Heart left ventricle (tissue), 16 donors: ENCODE measurements around the gene OMP. TPM values are rescaled to one million over a fixed set of nuclear protein-coding genes. Genes with fewer than 3 reads are reported as not detected.

Source experiments
- ATAC-seq, 4 donors: fragments of 200-7000 bp; cut with Tn5 transposase; one replicate each; pipeline ENCODE4 v1.9.1; 2020 to 2022; ENCODE audit warnings: moderate library complexity in 4 of 4, mild to moderate bottlenecking in 3 of 4, moderate number of reproducible peaks in 1 of 4
- DNase-seq, 5 donors: peaks; one replicate each; pipeline ENCODE4 v3.0.0-alpha.2; 2020
- H3K27ac ChIP-seq, 12 donors: fragments of 200-600 bp; sonication (generic) in 4 of 12; one replicate each; pipeline versions ENCODE4 v1.5.0 to v1.8.0; 2016 to 2022; ENCODE audit warnings: mild to moderate bottlenecking in 2 of 12
- H3K27me3 ChIP-seq, 9 donors: fragments of 200-600 bp; sonication (generic) in 2 of 9; one replicate each; pipeline versions ENCODE4 v1.5.1 to v1.8.0; 2016 to 2022; ENCODE audit warnings: mild to moderate bottlenecking in 3 of 9
- H3K36me3 ChIP-seq, 9 donors: fragments of 200-600 bp; sonication (generic) in 2 of 9; one replicate each; pipeline versions ENCODE4 v1.5.0 to v1.8.0; 2018 to 2022; ENCODE audit warnings: mild to moderate bottlenecking in 2 of 9
- H3K4me1 ChIP-seq, 12 donors: fragments of 200-600 bp; sonication (generic) in 4 of 12; one replicate each; pipeline versions ENCODE4 v1.5.0 to v1.8.0; 2016 to 2022; ENCODE audit warnings: mild to moderate bottlenecking in 3 of 12
- H3K4me3 ChIP-seq, 12 donors: fragments of 200-600 bp; sonication (generic) in 4 of 12; one replicate each; pipeline versions ENCODE4 v1.5.0 to v1.8.0; 2017 to 2022; ENCODE audit warnings: mild to moderate bottlenecking in 9 of 12, moderate library complexity in 4 of 12
- H3K9me3 ChIP-seq, 12 donors: fragments of 200-600 bp; sonication (generic) in 4 of 12; one replicate each; pipeline versions ENCODE4 v1.5.0 to v1.8.0; 2016 to 2022; ENCODE audit warnings: mild to moderate bottlenecking in 1 of 12
- POLR2A ChIP-seq, 2 donors: fragments of 450-650 bp; IDR thresholded peaks; one replicate each; pipeline ENCODE4 v1.6.1; 2017; ENCODE audit warnings: antibody characterized with exemption in 2 of 2, mild to moderate bottlenecking in 2 of 2, moderate library complexity in 2 of 2
- WGBS, 4 donors: extraction: QIAGEN DNeasy Blood & Tissue Kit in 2 of 4; methylation state at CpG; one replicate each; pipeline versions ENCODE4 v1.1.5 to v1.1.7; 2013 to 2018; 5-methylcytosine and 5-hydroxymethylcytosine counted together
- intact Hi-C, 10 donors: fragments of 100-400 bp; cut with DNase I; formaldehyde crosslinking; loops; one replicate each; pipeline versions ENCODE4 v1.11.1 to v1.14.2; 2022
- polyA plus RNA-seq, 2 donors: library from polyadenylated mRNA; stranded (reverse); fragments of 200-250 nt; gene quantifications; one replicate each; pipeline ENCODE4 v1.2.3, GENCODE V29; 2013
- total RNA-seq, 9 donors: library from RNA; depleted of rRNA in 2 of 9; stranded (reverse); fragments of >200 nt in 2 of 9; fragmentation: NEBNext Ultra II Directional in 3 of 9; extraction: Animal tissue kit (Norgen Biotek cat#: 25700) in 3 of 9; gene quantifications; one replicate each; pipeline versions ENCODE4 v1.1.0 to v1.2.4, GENCODE V29; 2016 to 2023
- TF ChIP-seq, protein P1 (sequence below), 12 donors: fragments of 200-600 bp; sonication (generic) in 4 of 12; IDR thresholded peaks; one replicate each; pipeline versions ENCODE4 v1.5.0 to v1.8.0; 2018 to 2022; ENCODE audit warnings: antibody characterized with exemption in 12 of 12, mild to moderate bottlenecking in 5 of 12
- donor health status: ischemic (EF 13 %, LVEDD 7.1; RV severe dilation, severe dysfunction).
- donor health status: healthy with polysubstance abuse.
- donor health status: DM: no; HTN: yes; CAD: no.
- donor health status: DM: no; HTN: no; CAD: no.
- donor health status: ischemic (EF 25% LVEDD 6.9; RV normal size, moderate dysfunction).
- donor health status: ischemic (EF 25% LVEDD 5.7; RV mildly dilated, moderate dysfunction).
- donor health status: healthy.
- donor health status: DM: yes; HTN: yes; CAD: no.
- donor health status: ischemic (EF 35%, LVEDD 5.7; RV mildly dilated, moderate dysfunction).
- donor health status: nonischemic (EF 11% LVEDD 7.7; RV severe dilation, severe dysfunction).
- donor health status: DM: yes; HTN: yes; CAD: no.
- donor health status: PGD.
- donor health status: ischemic (EF 29% LVEDD 5.4; RV normal size, mild dysfunction).
- donor health status: nonischemic (EF 23%, LVEDD 6.1; RV moderate dilation, normal function).

Gene OMP
- total and polyA plus RNA-seq, 11 donors, result not detected

DNA sequence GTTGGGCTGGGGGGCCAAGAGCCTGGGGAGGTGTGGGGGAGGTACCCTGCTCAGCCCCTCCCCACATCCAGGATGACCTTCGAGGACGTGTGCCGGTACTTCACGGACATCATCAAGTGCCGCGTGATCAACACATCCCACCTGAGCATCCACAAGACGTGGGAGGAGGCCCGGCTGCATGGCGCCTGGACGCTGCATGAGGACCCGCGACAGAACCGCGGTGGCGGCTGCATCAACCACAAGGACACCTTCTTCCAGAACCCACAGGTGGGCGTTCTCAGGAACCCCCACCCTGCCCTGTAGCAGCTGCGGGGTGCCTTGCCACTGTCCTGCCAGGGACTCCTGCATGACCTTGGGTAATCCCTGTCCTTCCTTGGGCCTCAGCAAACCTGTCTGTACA lies 15.4 kb downstream of the OMP start:
- Histone ChIP-seq H3K4me1 (no peaks in the 10 kb centered on the region), H3K36me3 (peaks cover 0 to 25% (median 0%) of the 10 kb centered on the region in 9 donors), H3K27ac (no peak overlapping the region), H3K4me3 (no peak overlapping the region), H3K9me3 (no peaks in the 10 kb centered on the region), H3K27me3 (no peaks in the 10 kb centered on the region)
- no peak for ATAC-seq
- DNase-seq, result peak in 1 of 5 donors; percentile 47
- WGBS, 4 donors, result 94 to 97% (median 94%) methylated on average over 14 to 17 of the region's 17 CpGs
- intact Hi-C loops, result no loop called here
- TF ChIP-seq, protein P1, sequence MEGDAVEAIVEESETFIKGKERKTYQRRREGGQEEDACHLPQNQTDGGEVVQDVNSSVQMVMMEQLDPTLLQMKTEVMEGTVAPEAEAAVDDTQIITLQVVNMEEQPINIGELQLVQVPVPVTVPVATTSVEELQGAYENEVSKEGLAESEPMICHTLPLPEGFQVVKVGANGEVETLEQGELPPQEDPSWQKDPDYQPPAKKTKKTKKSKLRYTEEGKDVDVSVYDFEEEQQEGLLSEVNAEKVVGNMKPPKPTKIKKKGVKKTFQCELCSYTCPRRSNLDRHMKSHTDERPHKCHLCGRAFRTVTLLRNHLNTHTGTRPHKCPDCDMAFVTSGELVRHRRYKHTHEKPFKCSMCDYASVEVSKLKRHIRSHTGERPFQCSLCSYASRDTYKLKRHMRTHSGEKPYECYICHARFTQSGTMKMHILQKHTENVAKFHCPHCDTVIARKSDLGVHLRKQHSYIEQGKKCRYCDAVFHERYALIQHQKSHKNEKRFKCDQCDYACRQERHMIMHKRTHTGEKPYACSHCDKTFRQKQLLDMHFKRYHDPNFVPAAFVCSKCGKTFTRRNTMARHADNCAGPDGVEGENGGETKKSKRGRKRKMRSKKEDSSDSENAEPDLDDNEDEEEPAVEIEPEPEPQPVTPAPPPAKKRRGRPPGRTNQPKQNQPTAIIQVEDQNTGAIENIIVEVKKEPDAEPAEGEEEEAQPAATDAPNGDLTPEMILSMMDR (IDR thresholded peaks at IDR 0.05), result no peak
- no peak for TF ChIP-seq POLR2A (IDR thresholded peaks at IDR 0.05)

- Histone ChIP-seq H3K4me1 (no peaks in the 10 kb centered on the region), H3K36me3 (peaks cover 0 to 29% (median 0%) of the 10 kb centered on the region in 9 donors), H3K27ac (no peak overlapping the region), H3K4me3 (no peak overlapping the region), H3K9me3 (no peaks in the 10 kb centered on the region), H3K27me3 (no peaks in the 10 kb centered on the region)
- ATAC-seq (no peak), DNase-seq (peak in 1 of 5 donors; percentile 54)
- intact Hi-C loops, result no loop called here
- TF ChIP-seq, protein P1 (IDR thresholded peaks at IDR 0.05), result no peak
- TF ChIP-seq POLR2A (IDR thresholded peaks at IDR 0.05), result no peak
- WGBS, 4 donors, result 93 to 100% (median 94%) methylated on average over 4 to 12 of the region's 12 CpGs
Measured at GRCh38 chr11:77118971-77119370, 16.3 kb downstream of the OMP start.

- H3K36me3 ChIP-seq, result peaks cover 0 to 31% (median 0%) of the 10 kb centered on the region in 9 donors
- intact Hi-C loops, result no loop called here
- H3K27me3 ChIP-seq, result no peaks in the 10 kb centered on the region
- no peaks in the 10 kb centered on the region for H3K9me3 ChIP-seq
- WGBS, 4 donors, result 76 to 82% (median 78%) methylated on average over 4 to 9 of the region's 9 CpGs
- TF ChIP-seq, protein P1 (IDR thresholded peaks at IDR 0.05), result no peak
- no peak overlapping the region for H3K4me3 ChIP-seq
- DNase-seq, result peak in 1 of 5 donors; percentile 28
- peak in 3 of 4 donors; percentile 22 to 85 (median 41) for ATAC-seq
- H3K27ac ChIP-seq, result no peak overlapping the region
- H3K4me1 ChIP-seq, result no peaks in the 10 kb centered on the region
Measured at GRCh38 chr11:77119531-77119936, 16.9 kb downstream of the OMP start.

- Histone ChIP-seq H3K4me3 (no peak overlapping the region), H3K27me3 (no peaks in the 10 kb centered on the region), H3K27ac (no peak overlapping the region), H3K4me1 (no peaks in the 10 kb centered on the region), H3K36me3 (peaks cover 0 to 31% (median 0%) of the 10 kb centered on the region in 9 donors), H3K9me3 (no peaks in the 10 kb centered on the region)
- peak in 1 of 5 donors; percentile 47 for DNase-seq
- no peak for TF ChIP-seq POLR2A (IDR thresholded peaks at IDR 0.05)
- TF ChIP-seq, protein P1 (IDR thresholded peaks at IDR 0.05), result no peak
- intact Hi-C loops, result loop anchor here in 2 of 10 donors (10.0 kb wide), 1 partner anchor 424 kb away; no protein-coding TSS in a partner anchor
- no peak for ATAC-seq
- WGBS, 4 donors, result 93 to 95% (median 93%) methylated on average over 19 of the region's 19 CpGs
Measured at GRCh38 chr11:77120571-77120970, 17.9 kb downstream of the OMP start.
